ENCODE data around the gene NRN1.
"Not testable (repeated sequence)": the region's sequence is repeated elsewhere in the genome, so short reads cannot be mapped to it uniquely, and the experiment has no call there.

The NRN1 gene

GRCh38 chr6:6033858-6034257 is 27.1 kb upstream of the NRN1 start:
- H3K9me3 ChIP-seq = no peaks in the 10 kb centered on the region
- H3K36me3 ChIP-seq = no peaks in the 10 kb centered on the region
- no peak overlapping the region for H3K4me3 ChIP-seq (ENCODE audit: low read depth in 1 of 2, low read length in 1 of 2)
- no peak overlapping the region for H3K27ac ChIP-seq
- H3K27me3 ChIP-seq = peaks cover 25% of the 10 kb centered on the region
- TF ChIP-seq CTCF (IDR thresholded peaks at IDR 0.05) = no peak
- H3K4me1 ChIP-seq (ENCODE audit: control insufficient read depth in 1 of 2, insufficient read depth in 1 of 2, low read depth in 1 of 2, low read length in 1 of 2) = no peaks in the 10 kb centered on the region

- Histone ChIP-seq H3K27me3 (peaks cover 50% of the 10 kb centered on the region), H3K9me3 (no peaks in the 10 kb centered on the region), H3K36me3 (no peaks in the 10 kb centered on the region), H3K27ac (no peak overlapping the region), H3K4me1 (ENCODE audit: control insufficient read depth in 1 of 2, insufficient read depth in 1 of 2, low read depth in 1 of 2, low read length in 1 of 2) (no peaks in the 10 kb centered on the region), H3K4me3 (ENCODE audit: low read depth in 1 of 2, low read length in 1 of 2) (no peak overlapping the region)
- TF ChIP-seq CTCF (IDR thresholded peaks at IDR 0.05) = no peak
These were observed 19.9 kb upstream of the NRN1 start for GRCh38 chr6:6026513-6027205.

GRCh38 chr6:6025736-6026135 is 19.0 kb upstream of the NRN1 start:
- no peak overlapping the region for H3K4me3 ChIP-seq (ENCODE audit: low read depth in 1 of 2, low read length in 1 of 2)
- peaks cover 60% of the 10 kb centered on the region for H3K27me3 ChIP-seq
- no peaks in the 10 kb centered on the region for H3K36me3 ChIP-seq
- no peaks in the 10 kb centered on the region for H3K4me1 ChIP-seq (ENCODE audit: control insufficient read depth in 1 of 2, insufficient read depth in 1 of 2, low read depth in 1 of 2, low read length in 1 of 2)
- H3K9me3 ChIP-seq = no peaks in the 10 kb centered on the region
- no peak overlapping the region for H3K27ac ChIP-seq
- no peak for TF ChIP-seq CTCF (IDR thresholded peaks at IDR 0.05)

- TF ChIP-seq CTCF (IDR thresholded peaks at IDR 0.05) = no peak
- no peak overlapping the region for H3K27ac ChIP-seq
- H3K9me3 ChIP-seq = no peaks in the 10 kb centered on the region
- H3K27me3 ChIP-seq = peaks cover 75% of the 10 kb centered on the region
- H3K4me1 ChIP-seq (ENCODE audit: control insufficient read depth in 1 of 2, insufficient read depth in 1 of 2, low read depth in 1 of 2, low read length in 1 of 2) = no peaks in the 10 kb centered on the region
- H3K36me3 ChIP-seq = no peaks in the 10 kb centered on the region
- H3K4me3 ChIP-seq (ENCODE audit: low read depth in 1 of 2, low read length in 1 of 2) = no peak overlapping the region
These were observed 17.5 kb upstream of the NRN1 start for GRCh38 chr6:6024220-6024619.

GRCh38 chr6:6022841-6023240 is 16.1 kb upstream of the NRN1 start:
- H3K9me3 ChIP-seq; H3K36me3 ChIP-seq; H3K27ac ChIP-seq; H3K4me1 ChIP-seq (ENCODE audit: control insufficient read depth in 1 of 2, insufficient read depth in 1 of 2, low read depth in 1 of 2, low read length in 1 of 2); H3K4me3 ChIP-seq (ENCODE audit: low read depth in 1 of 2, low read length in 1 of 2): not testable (repeated sequence)
- peaks cover 89% of the 10 kb centered on the region for H3K27me3 ChIP-seq

GRCh38 chr6:6008648-6009421 is 2.1 kb upstream of the NRN1 start:
- Histone ChIP-seq H3K9me3 (no peaks in the 10 kb centered on the region), H3K4me3 (ENCODE audit: low read depth in 1 of 2, low read length in 1 of 2) (peak overlapping the region; percentile 60 to 73), H3K27ac (no peak overlapping the region), H3K36me3 (no peaks in the 10 kb centered on the region), H3K27me3 (peaks cover 100% of the 10 kb centered on the region), H3K4me1 (ENCODE audit: control insufficient read depth in 1 of 2, insufficient read depth in 1 of 2, low read depth in 1 of 2, low read length in 1 of 2) (peaks cover 38 to 47% of the 10 kb centered on the region in 2 experiments)
- no peak for TF ChIP-seq CTCF (IDR thresholded peaks at IDR 0.05)
